ENCODE data around the gene CSGALNACT2. TPM values are rescaled to one million over a fixed set of nuclear protein-coding genes. Genes with fewer than 3 reads are reported as not detected.

The CSGALNACT2 gene
- total and polyA plus RNA-seq, 4 donors: 4.1 to 11.0 (median 6.1) TPM

- TF ChIP-seq REST (IDR thresholded peaks at IDR 0.05) (no peak), FOXA1 (IDR thresholded peaks at IDR 0.05) (no peak), TAF1 (conservative IDR thresholded peaks at IDR 0.05) (no peak), MAX (IDR thresholded peaks at IDR 0.05) (no peak), GABPA (IDR thresholded peaks at IDR 0.05 in 1 of 2, conservative IDR thresholded peaks at IDR 0.05 in 1 of 2) (no peak), FOXA2 (IDR thresholded peaks at IDR 0.05) (no peak), YY1 (IDR thresholded peaks at IDR 0.05) (no peak), HNF4A (conservative IDR thresholded peaks at IDR 0.05) (no peak), RXRA (IDR thresholded peaks at IDR 0.05) (no peak)
Measured at GRCh38 chr10:43115881-43116595, 22.2 kb upstream of the CSGALNACT2 start (continued).

GRCh38 chr10:43116596-43116995 is 21.6 kb upstream of the CSGALNACT2 start:
- WGBS: 94% methylated on average over 10 of the region's 10 CpGs
- DNase-seq (ENCODE audit: low spot score): no peak
- Histone ChIP-seq H3K27me3 (ENCODE audit: control insufficient read depth in 4 of 4, insufficient read depth in 4 of 4, low read length in 3 of 4) (no peaks in the 10 kb centered on the region), H3K27ac (ENCODE audit: low read depth in 1 of 2, low read length in 2 of 2) (no peak overlapping the region), H3K36me3 (ENCODE audit: control insufficient read depth in 4 of 4, insufficient read depth in 3 of 4, low read depth in 1 of 4, low read length in 3 of 4) (no peaks in the 10 kb centered on the region), H3K9me3 (ENCODE audit: control insufficient read depth in 4 of 4, low read length in 3 of 4) (no peaks in the 10 kb centered on the region), H3K4me3 (ENCODE audit: low read depth in 1 of 3, low read length in 3 of 3) (no peak overlapping the region), H3K4me1 (ENCODE audit: control insufficient read depth in 4 of 4, insufficient read depth in 4 of 4, low read length in 3 of 4) (peaks cover 0 to 6% (median 2%) of the 10 kb centered on the region in 4 donors), H3K9ac (ENCODE audit: low read depth in 1 of 2, low read length in 2 of 2) (no peak overlapping the region)
- no peak for TF ChIP-seq FOXA2 (IDR thresholded peaks at IDR 0.05)
- no peak for TF ChIP-seq JUND (IDR thresholded peaks at IDR 0.05)
- no peak for TF ChIP-seq FOXA1 (IDR thresholded peaks at IDR 0.05)
- TF ChIP-seq ZBTB33 (IDR thresholded peaks at IDR 0.05): no peak

- WGBS: 83% methylated on average over 9 of the region's 9 CpGs
- no peak overlapping the region for H3K9ac ChIP-seq (ENCODE audit: low read depth in 1 of 2, low read length in 2 of 2)
- no peak overlapping the region for H3K4me3 ChIP-seq (ENCODE audit: low read depth in 1 of 3, low read length in 3 of 3)
- H3K36me3 ChIP-seq (ENCODE audit: control insufficient read depth in 4 of 4, insufficient read depth in 3 of 4, low read depth in 1 of 4, low read length in 3 of 4): no peaks in the 10 kb centered on the region
- H3K27me3 ChIP-seq (ENCODE audit: control insufficient read depth in 4 of 4, insufficient read depth in 4 of 4, low read length in 3 of 4): no peaks in the 10 kb centered on the region
- H3K9me3 ChIP-seq (ENCODE audit: control insufficient read depth in 4 of 4, low read length in 3 of 4): no peaks in the 10 kb centered on the region
- H3K27ac ChIP-seq (ENCODE audit: low read depth in 1 of 2, low read length in 2 of 2): no peak overlapping the region
- DNase-seq (ENCODE audit: low spot score): no peak
- H3K4me1 ChIP-seq (ENCODE audit: control insufficient read depth in 4 of 4, insufficient read depth in 4 of 4, low read length in 3 of 4): peaks cover 0 to 6% (median 2%) of the 10 kb centered on the region in 4 donors
- TF ChIP-seq HNF4A (conservative IDR thresholded peaks at IDR 0.05): no peak
- TF ChIP-seq ATF3 (IDR thresholded peaks at IDR 0.05): no peak
- no peak for TF ChIP-seq FOXA1 (IDR thresholded peaks at IDR 0.05)
- TF ChIP-seq EGR1 (IDR thresholded peaks at IDR 0.05; ENCODE audit: low read depth in 2 of 2): no peak
- TF ChIP-seq REST (IDR thresholded peaks at IDR 0.05): no peak
- no peak for TF ChIP-seq HNF4G (IDR thresholded peaks at IDR 0.05)
- no peak for TF ChIP-seq TAF1 (conservative IDR thresholded peaks at IDR 0.05)
- no peak for TF ChIP-seq FOXA2 (IDR thresholded peaks at IDR 0.05)
- TF ChIP-seq SP1 (IDR thresholded peaks at IDR 0.05): no peak
- no peak for TF ChIP-seq YY1 (IDR thresholded peaks at IDR 0.05)
- TF ChIP-seq MAX (IDR thresholded peaks at IDR 0.05): no peak
- TF ChIP-seq NR2F2 (IDR thresholded peaks at IDR 0.05): no peak
Measured at GRCh38 chr10:43117031-43117776, 21.0 kb upstream of the CSGALNACT2 start.
